Right renal pelvis (tissue), 4 donors: ENCODE measurements around the gene ZNF84. TPM values are rescaled to one million over a fixed set of nuclear protein-coding genes. Genes with fewer than 3 reads are reported as not detected.

Source experiments
- polyA plus RNA-seq, 4 donors: library from polyadenylated mRNA; unstranded; fragments of 120-200 nt; gene quantifications; one replicate each; pipeline ENCODE4 v1.2.1, GENCODE V29; 2013; ENCODE audit not compliant: insufficient read length in 4 of 4

The ZNF84 gene
- polyA plus RNA-seq, 4 donors = 55.7 to 81.0 (median 72.7) TPM

Other genes with a start within 250 kb of the ZNF84 start
- gene GOLGA3, start 208.6 kb upstream of the ZNF84 start, polyA plus RNA-seq = 10 to 100 TPM; 22.0 to 26.0 (median 24.3) TPM
- 10 to 100 TPM; 19.4 to 24.0 (median 21.2) TPM for gene CHFR, start 149.9 kb upstream of the ZNF84 start, polyA plus RNA-seq
- 10 to 100 TPM; 18.5 to 28.2 (median 27.8) TPM for gene ZNF605, start 81.2 kb upstream of the ZNF84 start, polyA plus RNA-seq
- 10 to 100 TPM; 10.7 to 14.2 (median 12.4) TPM for gene ZNF26, start 51.1 kb upstream of the ZNF84 start, polyA plus RNA-seq
- 10 to 100 TPM; 35.9 to 45.1 (median 44.2) TPM for gene ZNF140, start 43.4 kb downstream of the ZNF84 start, polyA plus RNA-seq
- gene ZNF891, start 92.8 kb downstream of the ZNF84 start, polyA plus RNA-seq = 1 to 10 TPM; 3.5 to 4.4 (median 3.7) TPM
- 10 to 100 TPM; 19.2 to 24.8 (median 21.3) TPM for gene ZNF10, start 93.1 kb downstream of the ZNF84 start, polyA plus RNA-seq
- 10 to 100 TPM; 28.9 to 41.5 (median 37.3) TPM for gene ZNF268, start 144.0 kb downstream of the ZNF84 start, polyA plus RNA-seq
- not detected for gene ANHX, start 198.4 kb downstream of the ZNF84 start, polyA plus RNA-seq